Measurements from ENCODE around the gene LRRC40. TPM values are rescaled to one million over a fixed set of nuclear protein-coding genes. Genes with fewer than 3 reads are reported as not detected.
"Not testable (repeated sequence)": the region's sequence is repeated elsewhere in the genome, so short reads cannot be mapped to it uniquely, and the experiment has no call there.

The LRRC40 gene
- polyA plus RNA-seq, 1 donor: 32.2 TPM

- DNase-seq: no peak
These were observed 779 bp downstream of the LRRC40 start for GRCh38 chr1:70204600-70204999.

- no peak for DNase-seq
These were observed 1.2 kb downstream of the LRRC40 start for GRCh38 chr1:70204139-70204538.

- no peak for DNase-seq
These were observed 3.1 kb downstream of the LRRC40 start for GRCh38 chr1:70202173-70202758.

GRCh38 chr1:70200065-70200464, 5.3 kb downstream of the LRRC40 start:
- no peak for DNase-seq

- no peak for DNase-seq
These were observed 9.0 kb downstream of the LRRC40 start for GRCh38 chr1:70196333-70196732.

- no peak for DNase-seq
These were observed 10.0 kb downstream of the LRRC40 start for GRCh38 chr1:70195342-70195741.

- no peak for DNase-seq
These were observed 10.8 kb downstream of the LRRC40 start for GRCh38 chr1:70194601-70195000.

- DNase-seq: not testable (repeated sequence)
These were observed 12.9 kb downstream of the LRRC40 start for GRCh38 chr1:70192446-70192845.

- DNase-seq: no peak
These were observed 15.2 kb downstream of the LRRC40 start for GRCh38 chr1:70190180-70190579.

GRCh38 chr1:70188522-70188921, 16.9 kb downstream of the LRRC40 start:
- no peak for DNase-seq

GRCh38 chr1:70185181-70185580, 20.2 kb downstream of the LRRC40 start:
- not testable (repeated sequence) for DNase-seq

GRCh38 chr1:70171512-70171911, 33.9 kb downstream of the LRRC40 start:
- no peak for DNase-seq

- no peak for DNase-seq
These were observed 36.1 kb downstream of the LRRC40 start for GRCh38 chr1:70169018-70169839.

- DNase-seq: no peak
These were observed 37.1 kb downstream of the LRRC40 start for GRCh38 chr1:70168283-70168682.

- DNase-seq: no peak
These were observed 41.0 kb downstream of the LRRC40 start for GRCh38 chr1:70164350-70164749.

GRCh38 chr1:70156529-70157120, 48.8 kb downstream of the LRRC40 start:
- DNase-seq: no peak

GRCh38 chr1:70153739-70154138, 51.6 kb downstream of the LRRC40 start:
- no peak for DNase-seq

GRCh38 chr1:70150444-70150843, 54.9 kb downstream of the LRRC40 start:
- no peak for DNase-seq

- DNase-seq: no peak
These were observed 58.9 kb downstream of the LRRC40 start for GRCh38 chr1:70146488-70146887.

GRCh38 chr1:70143048-70143659, 62.2 kb downstream of the LRRC40 start:
- DNase-seq: no peak

- DNase-seq: peak; percentile 17
These were observed 63.3 kb downstream of the LRRC40 start for GRCh38 chr1:70142075-70142474.

- DNase-seq: no peak
These were observed 64.5 kb downstream of the LRRC40 start for GRCh38 chr1:70140894-70141293.

GRCh38 chr1:70140343-70140742, 65.0 kb downstream of the LRRC40 start:
- DNase-seq: peak; percentile 50
